B cell (primary cell): Measurements from ENCODE around the gene MAP1S. TPM values are rescaled to one million over a fixed set of nuclear protein-coding genes. Genes with fewer than 3 reads are reported as not detected.

ENCODE experiments used
- ATAC-seq: fragments of 200-7000 bp; cut with Tn5 transposase; one replicate; pipeline ENCODE4 v1.10.0; 2021; ENCODE audit warnings: low read depth, mild to moderate bottlenecking, moderate number of reproducible peaks, moderate library complexity
- CTCF ChIA-PET: fragments of 350-600 bp; sonication (Branson Sonifier 250); formaldehyde crosslinking; loops from one replicate; lab custom pipeline; 2021; ENCODE audit warnings: antibody characterized with exemption, inconsistent platforms; lab: Charles Lee
- POLR2A ChIA-PET: fragments of 350-600 bp; sonication (Branson Sonifier 250); formaldehyde crosslinking; loops from one replicate; lab custom pipeline; 2021; ENCODE audit warnings: antibody characterized with exemption; lab: Charles Lee
- DNase-seq: peaks from one replicate; pipeline ENCODE4 v3.0.0; 2013
- H2AFZ ChIP-seq: 2 replicates; pipeline ENCODE4 v1.6.1; 2012; ENCODE audit warnings: mild to moderate bottlenecking, low read depth, low read length; ENCODE audit not compliant: insufficient read depth, poor library complexity, severe bottlenecking
- H3K27ac ChIP-seq, 2 donors: 1 replicate in 1 of 2; 2 replicates in 1 of 2; pipeline ENCODE4 v1.5.1; 2012 to 2013; ENCODE audit warnings: low read length in 2 of 2, mild to moderate bottlenecking in 2 of 2, moderate library complexity in 1 of 2
- H3K27me3 ChIP-seq, 4 experiments: fragments of 200-600 bp in 1 of 4; sonication (generic) in 1 of 4; replicated peaks in 1 of 4; 1 replicate in 2 of 4; 2 replicates in 2 of 4; pipeline versions ENCODE4 v1.6.1 to v1.7.0; 2013 to 2016; ENCODE audit warnings: low read length in 3 of 4, mild to moderate bottlenecking in 2 of 4, mixed read lengths in 1 of 4, moderate library complexity in 1 of 4; ENCODE audit not compliant: insufficient read depth in 4 of 4, control insufficient read depth in 3 of 4; ENCODE audit errors: control extremely low read depth in 1 of 4
- H3K36me3 ChIP-seq, 2 experiments: replicated peaks in 1 of 2; 1 replicate in 1 of 2; 2 replicates in 1 of 2; pipeline versions ENCODE4 v1.6.1 to v1.7.1; 2013; ENCODE audit warnings: low read length in 1 of 2; ENCODE audit not compliant: insufficient read depth in 2 of 2, control insufficient read depth in 1 of 2; ENCODE audit errors: control extremely low read depth in 1 of 2, extremely low read depth in 1 of 2
- H3K4me1 ChIP-seq, 2 donors: fragments of 200-600 bp in 1 of 2; sonication (generic) in 1 of 2; 1 replicate in 1 of 2; 2 replicates in 1 of 2; pipeline versions ENCODE4 v1.5.1 to v1.6.1; 2013 to 2017; ENCODE audit warnings: low read length in 2 of 2; ENCODE audit not compliant: control insufficient read depth in 2 of 2, insufficient read depth in 2 of 2
- H3K4me2 ChIP-seq: replicated peaks from 2 replicates; pipeline ENCODE3; 2012; ENCODE audit warnings: mild to moderate bottlenecking, low read depth, low read length; ENCODE audit not compliant: poor library complexity, severe bottlenecking
- H3K4me3 ChIP-seq, 5 experiments: fragments of 200-600 bp in 1 of 5; sonication (generic) in 1 of 5; 1 replicate in 3 of 5; 2 replicates in 2 of 5; pipeline versions ENCODE4 v1.5.1 to v1.7.0; 2011 to 2016; ENCODE audit warnings: low read length in 4 of 5, mild to moderate bottlenecking in 4 of 5, low read depth in 2 of 5, control low read depth in 1 of 5, moderate library complexity in 1 of 5; ENCODE audit not compliant: insufficient read depth in 1 of 5; ENCODE audit errors: control extremely low read depth in 1 of 5, extremely low read depth in 1 of 5
- H3K79me2 ChIP-seq: fragments of 200-600 bp; sonication (generic); one replicate; pipeline ENCODE4 v1.6.0; 2016; ENCODE audit warnings: low read length; ENCODE audit not compliant: control insufficient read depth, insufficient read depth
- H3K9ac ChIP-seq: fragments of 200-600 bp; sonication (generic); 2 replicates; pipeline ENCODE4 v1.6.1; 2017; ENCODE audit warnings: mild to moderate bottlenecking, low read length, moderate library complexity
- H3K9me3 ChIP-seq, 3 donors: one replicate each; pipeline versions ENCODE4 v1.6.1 to v1.7.1; 2013; ENCODE audit warnings: low read length in 2 of 3; ENCODE audit not compliant: control insufficient read depth in 2 of 3, insufficient read depth in 1 of 3; ENCODE audit errors: control extremely low read depth in 1 of 3
- H4K20me1 ChIP-seq: 2 replicates; pipeline ENCODE4 v1.6.0; 2012; ENCODE audit warnings: mild to moderate bottlenecking, low read length; ENCODE audit not compliant: insufficient read depth, control insufficient read depth, poor library complexity, severe bottlenecking
- H3K27ac Mint-ChIP-seq: one replicate; pipeline ENCODE4 v1.8.0; 2021; ENCODE audit warnings: mixed read lengths
- H3K27me3 Mint-ChIP-seq: one replicate; pipeline ENCODE4 v1.8.0; 2021; ENCODE audit warnings: mixed read lengths
- H3K4me1 Mint-ChIP-seq: one replicate; pipeline ENCODE4 v1.8.0; 2021; ENCODE audit warnings: mixed read lengths
- H3K4me3 Mint-ChIP-seq: one replicate; pipeline ENCODE4 v1.8.0; 2021; ENCODE audit warnings: mixed read lengths
- H3K9me3 Mint-ChIP-seq: one replicate; pipeline ENCODE4 v1.8.0; 2022; ENCODE audit warnings: mixed read lengths; ENCODE audit not compliant: insufficient read depth
- EZH2 ChIP-seq: IDR thresholded peaks from 2 replicates; pipeline ENCODE4 v1.6.1; 2012; ENCODE audit warnings: borderline replicate concordance, low read depth, mild to moderate bottlenecking, moderate library complexity, low read length; ENCODE audit not compliant: insufficient read depth, poor library complexity, severe bottlenecking
- WGBS: methylation state at CpG from one replicate; pipeline ENCODE4 v1.1.5; 2013; ENCODE audit warnings: missing lambda C conversion rate; ENCODE audit not compliant: insufficient coverage; 5-methylcytosine and 5-hydroxymethylcytosine counted together
- intact Hi-C: fragments of 100-400 bp; cut with micrococcal nuclease; formaldehyde crosslinking; loops from one replicate; pipeline ENCODE4 v1.10.0; 2022
- polyA plus RNA-seq: library from polyadenylated mRNA; depleted of rRNA; stranded (reverse); fragments of >200 nt; gene quantifications from 2 replicates; pipeline ENCODE4 v1.2.3, GENCODE V29; 2012
- total RNA-seq, 2 donors: library from RNA; stranded (reverse); fragments of 120-200 nt in 1 of 2; gene quantifications; 1 replicate in 1 of 2; 2 replicates in 1 of 2; pipeline versions ENCODE4 v1.2.3 to v1.2.4, GENCODE V29; 2013 to 2022
- TF ChIP-seq, protein P1 (sequence below): fragments of 200-600 bp; IDR thresholded peaks from one replicate; pipeline ENCODE4 v1.8.0; 2022; ENCODE audit warnings: antibody characterized with exemption, mild to moderate bottlenecking

The MAP1S gene
- total and polyA plus RNA-seq, 2 donors (not counting 1 experiment from before 2014, with no cell fraction given), result 38.2 to 83.0 TPM

DNA sequence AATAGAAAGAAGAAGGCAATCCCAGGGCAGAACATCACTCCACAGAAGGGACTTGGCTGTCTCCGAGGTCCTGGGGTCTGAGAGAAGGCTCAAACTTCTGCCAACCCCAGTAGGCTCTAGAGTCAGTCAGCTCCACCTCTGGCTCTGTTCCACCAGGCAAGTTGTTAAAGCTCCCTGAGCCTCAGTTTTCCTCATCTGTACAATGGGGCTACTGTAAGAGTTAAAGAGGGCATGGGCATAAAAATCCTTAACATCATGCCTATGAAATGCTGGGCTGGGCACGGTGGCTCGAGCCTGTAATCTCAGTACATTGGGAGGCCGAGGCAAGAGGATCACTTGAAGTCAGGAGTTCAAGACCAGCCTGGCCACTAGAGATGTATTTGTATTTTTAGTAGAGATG lies 36.2 kb upstream of the MAP1S start:
- peaks cover 67% of the 10 kb centered on the region for H3K27me3 Mint-ChIP-seq
- Histone ChIP-seq H3K9ac (no peak overlapping the region), H3K4me2 (no peak overlapping the region), H3K9me3 (peaks cover 0 to 32% (median 0%) of the 10 kb centered on the region in 3 donors), H3K27ac (no peak overlapping the region), H3K4me1 (peaks cover 39 to 44% of the 10 kb centered on the region in 2 donors), H2AFZ (no peak overlapping the region), H4K20me1 (no peaks in the 10 kb centered on the region), H3K4me3 (no peak overlapping the region), H3K27me3 (peaks cover 0 to 73% (median 45%) of the 10 kb centered on the region in 4 experiments), H3K36me3 (no peaks in the 10 kb centered on the region), H3K79me2 (no peaks in the 10 kb centered on the region)
- TF ChIP-seq EZH2, result no peak
- TF ChIP-seq, protein P1, sequence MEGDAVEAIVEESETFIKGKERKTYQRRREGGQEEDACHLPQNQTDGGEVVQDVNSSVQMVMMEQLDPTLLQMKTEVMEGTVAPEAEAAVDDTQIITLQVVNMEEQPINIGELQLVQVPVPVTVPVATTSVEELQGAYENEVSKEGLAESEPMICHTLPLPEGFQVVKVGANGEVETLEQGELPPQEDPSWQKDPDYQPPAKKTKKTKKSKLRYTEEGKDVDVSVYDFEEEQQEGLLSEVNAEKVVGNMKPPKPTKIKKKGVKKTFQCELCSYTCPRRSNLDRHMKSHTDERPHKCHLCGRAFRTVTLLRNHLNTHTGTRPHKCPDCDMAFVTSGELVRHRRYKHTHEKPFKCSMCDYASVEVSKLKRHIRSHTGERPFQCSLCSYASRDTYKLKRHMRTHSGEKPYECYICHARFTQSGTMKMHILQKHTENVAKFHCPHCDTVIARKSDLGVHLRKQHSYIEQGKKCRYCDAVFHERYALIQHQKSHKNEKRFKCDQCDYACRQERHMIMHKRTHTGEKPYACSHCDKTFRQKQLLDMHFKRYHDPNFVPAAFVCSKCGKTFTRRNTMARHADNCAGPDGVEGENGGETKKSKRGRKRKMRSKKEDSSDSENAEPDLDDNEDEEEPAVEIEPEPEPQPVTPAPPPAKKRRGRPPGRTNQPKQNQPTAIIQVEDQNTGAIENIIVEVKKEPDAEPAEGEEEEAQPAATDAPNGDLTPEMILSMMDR, result no peak
- H3K9me3 Mint-ChIP-seq, result no peaks in the 10 kb centered on the region
- ATAC-seq (no peak), DNase-seq (no peak)
- intact Hi-C loops, result no loop called here
- no peak overlapping the region for H3K27ac Mint-ChIP-seq
- ChIA-PET CTCF (no interaction called here), POLR2A (no interaction called here)
- peaks cover 28% of the 10 kb centered on the region for H3K4me1 Mint-ChIP-seq
- WGBS, result no CpG with 5 or more reads among the region's 4 CpGs
- H3K4me3 Mint-ChIP-seq, result no peak overlapping the region

DNA sequence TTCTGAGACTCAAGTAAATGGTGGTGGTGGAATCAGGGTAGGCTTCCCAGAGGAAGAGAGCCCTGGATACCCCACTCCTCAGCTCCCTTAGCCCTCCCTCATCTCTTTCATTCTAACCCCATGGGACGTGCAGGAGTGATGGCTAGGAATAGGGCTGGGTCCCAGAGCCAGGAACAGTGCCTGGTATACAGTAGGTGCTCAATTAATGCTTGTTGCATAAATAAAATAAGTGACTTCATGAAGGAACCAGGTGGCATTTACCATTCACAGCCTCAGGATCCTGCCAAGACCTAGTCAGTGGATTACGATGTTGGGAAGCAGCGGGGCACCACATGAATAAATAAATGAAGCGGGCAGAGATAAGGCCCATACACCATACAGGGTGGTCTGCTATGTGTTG lies 35.0 kb upstream of the MAP1S start:
- ATAC-seq (no peak), DNase-seq (no peak)
- Mint-ChIP-seq H3K4me1 (peaks cover 32% of the 10 kb centered on the region), H3K9me3 (no peaks in the 10 kb centered on the region), H3K4me3 (no peak overlapping the region), H3K27me3 (peaks cover 70% of the 10 kb centered on the region), H3K27ac (peak overlapping the region; percentile 43)
- H3K79me2 ChIP-seq, result no peaks in the 10 kb centered on the region
- no peaks in the 10 kb centered on the region for H4K20me1 ChIP-seq
- intact Hi-C loops, result no loop called here
- peaks cover 0 to 83% (median 48%) of the 10 kb centered on the region in 4 experiments for H3K27me3 ChIP-seq
- no peaks in the 10 kb centered on the region for H3K36me3 ChIP-seq
- peaks cover 0 to 37% (median 0%) of the 10 kb centered on the region in 3 donors for H3K9me3 ChIP-seq
- ChIA-PET CTCF (interaction anchor here (1.0 kb wide), 1 partner anchor 82 kb away, joined by 4 read pairs; no protein-coding TSS in a partner anchor), POLR2A (no interaction called here)
- whole genome bisulfite sequencing, result no CpG with 5 or more reads among the region's 4 CpGs
- H3K4me1 ChIP-seq, result peaks cover 39 to 50% of the 10 kb centered on the region in 2 donors
- H2AFZ ChIP-seq, result no peak overlapping the region
- H3K4me2 ChIP-seq, result no peak overlapping the region
- TF ChIP-seq, protein P1, result no peak
- no peak for TF ChIP-seq EZH2
- H3K27ac ChIP-seq, result no peak overlapping the region
- H3K4me3 ChIP-seq, result no peak overlapping the region
- H3K9ac ChIP-seq, result no peak overlapping the region
